WTC11 (cell line): ENCODE data around the gene ATPAF2. TPM values are rescaled to one million over a fixed set of nuclear protein-coding genes. Genes with fewer than 3 reads are reported as not detected.

Experiments used
- ATAC-seq: fragments of 200-7000 bp; cut with Tn5 transposase; 2 replicates; pipeline ENCODE4 v1.10.0; 2021; ENCODE audit warnings: mild to moderate bottlenecking, moderate library complexity
- CTCF ChIA-PET: fragments of 300-600 bp; sonication (Branson Sonifier 250); formaldehyde crosslinking; loops from one replicate; lab custom pipeline; 2021; ENCODE audit warnings: antibody characterized with exemption; lab: Charles Lee
- POLR2A ChIA-PET: fragments of 350-600 bp; sonication (Branson Sonifier 250); formaldehyde crosslinking; loops from one replicate; lab custom pipeline; 2021; ENCODE audit warnings: antibody characterized with exemption; lab: Charles Lee
- DNase-seq: peaks from one replicate; pipeline ENCODE4 v3.0.0; 2021; ENCODE audit warnings: low spot score
- H3K27ac Mint-ChIP-seq: 2 replicates; pipeline ENCODE4 v1.8.0; 2021; ENCODE audit warnings: mixed read lengths
- H3K27me3 Mint-ChIP-seq: 2 replicates; pipeline ENCODE4 v1.8.0; 2021; ENCODE audit warnings: low read depth, mild to moderate bottlenecking, moderate library complexity, mixed read lengths
- H3K36me3 Mint-ChIP-seq: 2 replicates; pipeline ENCODE4 v1.8.0; 2021; ENCODE audit warnings: mixed read lengths
- H3K4me1 Mint-ChIP-seq: 2 replicates; pipeline ENCODE4 v1.8.0; 2022; ENCODE audit warnings: mixed read lengths
- H3K4me3 Mint-ChIP-seq: 2 replicates; pipeline ENCODE4 v1.8.0; 2021; ENCODE audit warnings: mild to moderate bottlenecking, moderate library complexity, mixed read lengths
- H3K9me3 Mint-ChIP-seq: 2 replicates; pipeline ENCODE4 v1.8.0; 2021; ENCODE audit warnings: mixed read lengths
- CTCF ChIP-seq: fragments of 200-600 bp; IDR thresholded peaks from 2 replicates; pipeline ENCODE4 v1.8.0; 2022; ENCODE audit warnings: antibody characterized with exemption
- ELF4 ChIP-seq: sonication (generic); formaldehyde crosslinking; IDR thresholded peaks from 2 replicates; pipeline ENCODE4 v1.8.1; 2022; ENCODE audit warnings: low read depth, mild to moderate bottlenecking, moderate library complexity, missing genetic modification reagents
- FOXK1 ChIP-seq: sonication (generic); formaldehyde crosslinking; IDR thresholded peaks from 2 replicates; pipeline ENCODE4 v1.8.0; 2022; ENCODE audit warnings: mild to moderate bottlenecking, moderate library complexity, missing genetic modification reagents
- GTF2I ChIP-seq: fragments of 250-450 bp; sonication (Bioruptor Pico); conservative IDR thresholded peaks from 2 replicates; pipeline ENCODE4 v1.4.0; 2021; ENCODE audit warnings: mild to moderate bottlenecking
- IRF1 ChIP-seq: sonication (generic); formaldehyde crosslinking; IDR thresholded peaks from 2 replicates; pipeline ENCODE4 v1.8.0; 2023; ENCODE audit warnings: missing genetic modification reagents
- JUN ChIP-seq: sonication (generic); formaldehyde crosslinking; IDR thresholded peaks from 2 replicates; pipeline ENCODE4 v1.8.0; 2023; ENCODE audit warnings: mild to moderate bottlenecking, missing genetic modification reagents
- NFYB ChIP-seq: sonication (generic); formaldehyde crosslinking; conservative IDR thresholded peaks from 2 replicates; pipeline ENCODE4 v1.8.0; 2022; ENCODE audit warnings: low read depth, missing genetic modification reagents
- NR2C2 ChIP-seq: sonication (generic); formaldehyde crosslinking; IDR thresholded peaks from 2 replicates; pipeline ENCODE4 v1.8.0; 2022; ENCODE audit warnings: mild to moderate bottlenecking, missing genetic modification reagents
- PRDM15 ChIP-seq: sonication (generic); formaldehyde crosslinking; IDR thresholded peaks from 2 replicates; pipeline ENCODE4 v1.8.0; 2022; ENCODE audit warnings: missing genetic modification reagents
- PRRX2 ChIP-seq: fragments of 250-450 bp; sonication (Bioruptor Pico); IDR thresholded peaks from 2 replicates; pipeline ENCODE4 v1.8.0; 2021; ENCODE audit warnings: mild to moderate bottlenecking
- SOX15 ChIP-seq: fragments of 250-450 bp; sonication (Bioruptor Pico); IDR thresholded peaks from 2 replicates; pipeline ENCODE4 v1.9.0; 2021; ENCODE audit warnings: mild to moderate bottlenecking
- TEAD1 ChIP-seq: sonication (generic); formaldehyde crosslinking; IDR thresholded peaks from 2 replicates; pipeline ENCODE4 v1.8.0; 2022; ENCODE audit warnings: mild to moderate bottlenecking, missing genetic modification reagents
- ZNF425 ChIP-seq: fragments of 250-450 bp; sonication (Bioruptor Pico); conservative IDR thresholded peaks from 2 replicates; pipeline ENCODE4 v1.9.0; 2021; ENCODE audit warnings: mild to moderate bottlenecking
- total RNA-seq: library from RNA; stranded (reverse); gene quantifications from 3 replicates; pipeline ENCODE4 v1.2.3, GENCODE V29; 2021

Gene ATPAF2
- total RNA-seq, 1 experiment from 2014 or later, result 33.5 TPM

GRCh38 chr17:18005496-18005895 lies 33.5 kb downstream of the ATPAF2 start:
- ATAC-seq, result no peak
- ChIA-PET POLR2A (no interaction called here), CTCF (interaction anchor here (0.5 to 4.7 kb wide), 10 partner anchors 10 to 117 kb away, joined by 3 to 50 read pairs (median 4); partner anchors contain the start of genes ATPAF2, DRC3, GID4 and TOM1L2)

GRCh38 chr17:18004884-18005305 lies 34.1 kb downstream of the ATPAF2 start:
- H3K27ac Mint-ChIP-seq, result 0 out of 2 replicates have a peak overlapping the region, but pooled peaks have one; percentile 63

More at GRCh38 chr17:18005496-18005895, 33.5 kb downstream of the ATPAF2 start:
- H3K9me3 Mint-ChIP-seq, result no peaks in the 10 kb centered on the region
- TF ChIP-seq FOXK1 (CRISPR knock-in tag), result no peak
- TF ChIP-seq PRDM15 (CRISPR knock-in tag), result no peak
- no peak for TF ChIP-seq PRRX2 (CRISPR knock-in tag)
- TF ChIP-seq ZNF425 (CRISPR knock-in tag), result no peak
- no peak for TF ChIP-seq ELF4 (CRISPR knock-in tag)
- TF ChIP-seq GTF2I, result no peak
- TF ChIP-seq TEAD1, result no peak
- no peak for TF ChIP-seq NFYB (CRISPR knock-in tag)
- no peak for TF ChIP-seq JUN (CRISPR knock-in tag)
- TF ChIP-seq NR2C2 (CRISPR knock-in tag), result no peak
- TF ChIP-seq SOX15 (CRISPR knock-in tag), result no peak
- TF ChIP-seq, all 79 proteins: peak for 0
- no peak overlapping the region for H3K4me3 Mint-ChIP-seq
- no peaks in the 10 kb centered on the region for H3K27me3 Mint-ChIP-seq
- H3K36me3 Mint-ChIP-seq, result no peaks in the 10 kb centered on the region
- DNase-seq, result no peak
- H3K4me1 Mint-ChIP-seq, result peaks cover 4% of the 10 kb centered on the region; the same call in 1 of the 2 replicates
- 0 out of 2 replicates have a peak overlapping the region, but pooled peaks have one; percentile 63 for H3K27ac Mint-ChIP-seq

More at GRCh38 chr17:18004884-18005305, 34.1 kb downstream of the ATPAF2 start:
- peak; percentile 84 for ATAC-seq
- no peaks in the 10 kb centered on the region for H3K27me3 Mint-ChIP-seq
- peak; percentile 47 for DNase-seq
- 0 out of 2 replicates have a peak, but pooled peaks have one; percentile 30 for TF ChIP-seq CTCF
- no peak for TF ChIP-seq IRF1
- ChIA-PET POLR2A (no interaction called here), CTCF (interaction anchor here (0.7 to 4.7 kb wide), 12 partner anchors 10 to 117 kb away, joined by 3 to 50 read pairs (median 4); partner anchors contain the start of genes ATPAF2, DRC3, GID4 and TOM1L2)
- peaks cover 4% of the 10 kb centered on the region; the same call in 1 of the 2 replicates for H3K4me1 Mint-ChIP-seq
- H3K36me3 Mint-ChIP-seq, result no peaks in the 10 kb centered on the region
- no peak overlapping the region for H3K4me3 Mint-ChIP-seq
- no peaks in the 10 kb centered on the region for H3K9me3 Mint-ChIP-seq
